PC-3 (cell line): ENCODE measurements around the gene GOLT1A.

Experiments
- CTCF ChIP-seq: fragments of 300-600 bp; sonication (generic); conservative IDR thresholded peaks from 2 replicates; pipeline ENCODE4 v1.5.1; 2017; ENCODE audit warnings: antibody characterized with exemption, low read depth, mild to moderate bottlenecking, low read length
- EZH2phosphoT487 ChIP-seq: fragments of 300-600 bp; sonication (generic); IDR thresholded peaks from 2 replicates; pipeline ENCODE4 v1.6.1; 2018; ENCODE audit warnings: mild to moderate bottlenecking, antibody characterized with exemption, low read length, borderline replicate concordance

- TF ChIP-seq CTCF (no peak), EZH2phosphoT487 (no peak)
Observed at GRCh38 chr1:204202481-204202880, 11.3 kb downstream of the GOLT1A start.
